Astrocyte of the hippocampus (primary cell): ENCODE measurements around the gene GABRA5.
A peak's percentile ranks its signal among the peaks of the same experiment; 100 is the strongest.
"Not testable (repeated sequence)": the region's sequence is repeated elsewhere in the genome, so short reads cannot be mapped to it uniquely, and the experiment has no call there.

Experiments used
- DNase-seq: peaks from one replicate; pipeline ENCODE4 v3.0.0; 2011; ENCODE audit warnings: low read depth, low spot score

GABRA5 gene

DNA sequence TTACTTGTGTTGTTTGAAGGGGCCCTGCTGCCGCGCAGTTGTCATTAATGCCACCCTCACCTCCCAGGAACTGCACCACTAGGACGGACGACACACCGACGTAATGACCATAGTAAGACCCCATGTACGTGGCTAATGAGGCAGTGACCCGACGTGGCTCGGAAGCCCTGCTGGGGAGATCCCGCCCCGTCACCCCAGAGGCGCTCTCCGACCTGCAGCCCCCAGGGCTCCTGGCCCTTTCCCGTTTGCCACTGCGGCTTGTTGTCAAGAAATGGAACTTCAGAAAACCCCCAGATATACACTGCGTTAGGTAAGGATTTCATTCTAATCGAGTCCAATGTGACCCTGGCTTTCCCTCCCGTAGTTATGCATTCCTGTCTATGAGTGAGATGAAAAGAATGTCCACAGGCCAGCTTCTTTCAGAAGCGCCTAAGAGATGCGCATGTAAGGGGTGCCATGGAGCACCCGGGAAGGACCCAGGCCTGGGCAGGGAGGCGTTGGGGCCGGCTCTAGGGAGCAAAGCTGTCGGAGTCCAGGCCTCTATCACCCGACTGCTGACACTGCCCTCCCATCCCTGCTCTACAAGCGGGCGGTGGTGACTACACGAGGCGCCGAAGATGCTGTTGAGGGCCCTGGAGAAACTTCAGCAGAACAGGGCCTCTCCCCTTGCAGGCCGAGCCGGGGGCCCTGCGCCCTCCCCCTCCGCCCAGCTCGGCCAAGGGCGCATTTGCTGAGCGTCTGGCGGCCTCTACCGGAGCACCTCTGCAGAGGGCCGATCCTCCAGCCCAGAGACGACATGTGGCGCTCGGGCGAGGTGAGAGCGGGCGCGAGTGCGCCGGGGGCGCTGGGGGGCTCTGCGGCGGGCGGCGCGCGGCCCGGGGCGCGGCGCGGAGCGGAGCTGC is at the start of gene GABRA5:
Gene GABRA5 (plus strand): TSS at position 765 of the 902 bp plus-strand sequence. CDS start 2,187 bp downstream, outside the sequence.
- DNase-seq: peak; percentile 88

DNA sequence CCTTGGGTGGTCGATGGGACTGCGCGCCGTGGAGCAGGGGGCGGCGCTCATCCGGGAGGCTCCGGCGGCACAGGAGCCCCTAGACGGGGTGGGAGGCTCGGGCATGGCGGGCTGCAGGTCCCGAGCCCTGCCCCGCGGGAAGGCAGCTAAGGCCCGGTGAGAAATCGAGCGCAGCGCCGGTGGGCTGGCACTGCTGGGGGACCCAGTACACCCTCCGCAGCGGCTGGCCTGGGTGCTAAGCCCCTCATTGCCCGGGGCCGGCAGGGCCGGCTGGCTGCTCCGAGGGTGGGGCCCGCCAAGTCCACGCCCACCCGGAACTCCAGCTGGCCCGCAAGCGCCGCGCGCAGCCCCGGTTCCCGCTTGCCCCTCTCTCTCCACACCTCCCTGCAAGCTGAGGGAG is 35.7 kb upstream of the GABRA5 start:
- DNase-seq: not testable (repeated sequence)

DNA sequence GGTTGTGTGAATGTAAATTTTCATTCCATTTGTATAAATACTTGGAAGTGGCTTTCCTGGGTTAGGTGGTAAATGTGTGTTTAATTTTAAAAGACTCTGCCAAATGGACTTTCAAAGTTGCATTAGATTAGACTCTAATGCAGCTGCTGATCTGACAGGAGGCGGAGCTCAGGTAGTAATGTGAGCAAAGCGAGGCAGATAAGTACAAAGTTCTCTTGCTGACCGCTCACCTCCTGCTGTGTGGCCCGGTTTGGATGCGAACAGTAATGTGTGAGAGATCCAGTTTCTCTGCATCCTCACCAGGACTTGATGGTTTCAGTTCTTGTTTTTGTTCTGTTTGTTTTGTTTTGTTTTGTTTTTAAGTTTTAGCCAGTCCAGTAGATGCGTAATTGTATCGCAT is 34.9 kb upstream of the GABRA5 start:
- no peak for DNase-seq

DNA sequence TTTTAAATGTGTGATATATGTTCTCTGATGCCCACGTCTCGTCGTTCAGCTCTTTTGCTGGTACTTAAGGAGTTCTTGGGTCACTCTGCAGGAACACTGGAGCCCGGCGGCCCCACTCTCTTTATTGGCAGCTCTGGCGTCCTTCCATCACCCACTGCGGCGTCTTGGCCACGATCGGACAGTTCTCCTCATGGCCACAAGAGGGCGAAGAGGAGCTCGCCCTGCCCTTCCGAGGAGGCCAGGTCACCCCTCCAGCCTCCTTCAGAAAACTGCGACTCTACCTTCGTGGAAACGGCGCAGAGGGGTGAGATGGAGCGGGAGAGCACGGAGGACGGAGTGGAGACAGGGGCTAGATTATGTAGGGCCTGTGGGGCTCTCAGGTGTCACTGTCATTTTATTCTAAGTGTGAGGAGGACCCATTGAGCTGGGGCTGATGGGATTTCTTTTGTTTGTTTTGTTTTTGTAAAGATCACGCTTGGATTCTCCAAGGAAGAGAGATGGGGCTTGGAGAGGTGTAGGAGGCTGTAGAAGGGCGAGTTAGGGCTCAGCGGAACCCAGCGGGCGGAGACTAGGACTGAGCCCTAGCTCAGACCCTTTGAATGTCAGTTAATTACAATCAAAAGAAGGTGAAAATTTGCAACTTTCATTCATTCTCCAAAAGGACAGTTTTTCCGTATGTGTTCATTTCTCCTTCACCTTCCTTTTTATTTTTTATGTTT is 28.0 kb upstream of the GABRA5 start:
- peak; percentile 11 for DNase-seq

DNA sequence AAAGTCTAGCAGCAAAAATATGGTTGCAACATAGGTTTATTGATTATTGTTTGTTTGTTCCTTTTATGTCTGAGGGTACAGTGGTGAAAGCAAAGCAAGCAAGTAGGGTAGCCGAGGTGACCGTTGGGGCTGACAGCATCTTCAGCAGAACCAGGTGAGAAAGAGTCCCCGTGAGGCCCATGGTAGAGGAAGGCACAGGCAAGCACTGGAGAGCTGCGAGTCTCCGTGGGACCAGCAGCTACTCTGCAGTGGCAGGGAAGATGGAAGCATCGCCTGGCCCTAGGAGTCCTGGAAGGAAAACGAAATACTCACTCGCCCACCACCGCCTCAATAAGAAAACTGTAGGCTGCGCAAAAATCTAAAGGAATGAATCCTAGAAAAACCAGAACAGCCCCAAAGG is 25.3 kb upstream of the GABRA5 start:
- DNase-seq: no peak

DNA sequence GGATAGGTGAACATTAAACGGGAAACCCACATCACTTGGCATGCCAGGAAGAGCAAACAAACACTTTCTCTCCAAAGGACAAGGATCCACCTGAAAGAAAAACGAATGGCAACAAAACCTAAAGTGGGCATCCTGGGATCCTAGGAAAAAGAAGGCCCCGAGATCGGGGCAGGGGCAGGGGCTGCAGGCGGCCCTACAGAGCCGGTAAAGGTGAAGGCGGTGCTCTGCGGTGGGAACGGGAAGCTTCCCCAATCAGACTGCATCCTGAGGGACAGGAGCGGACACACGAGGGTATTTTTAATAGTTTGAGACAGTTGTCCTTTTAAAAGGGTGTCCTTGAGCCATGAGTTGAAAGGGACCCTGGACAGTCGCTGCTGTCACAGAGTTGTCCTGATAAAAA is 24.9 kb upstream of the GABRA5 start:
- no peak for DNase-seq

DNA sequence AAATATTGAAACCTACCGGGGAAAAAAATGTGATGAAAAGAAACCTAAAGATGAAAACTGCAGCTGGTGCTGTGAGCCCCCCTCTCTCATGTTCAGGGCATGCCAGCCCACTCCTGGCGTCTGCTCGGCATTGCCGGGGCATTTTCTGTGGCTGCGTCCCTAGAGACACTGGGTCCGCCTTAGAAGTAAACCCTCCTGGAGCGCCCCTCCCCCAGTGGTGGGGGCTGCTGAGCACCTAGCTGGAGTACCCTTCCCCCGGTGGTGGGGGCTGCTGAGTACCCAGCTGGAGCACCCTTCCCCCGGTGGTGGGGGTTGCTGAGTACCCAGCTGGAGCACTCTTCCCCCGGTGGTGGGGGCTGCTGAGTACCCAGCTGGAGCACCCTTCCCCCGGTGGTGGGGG is 24.5 kb upstream of the GABRA5 start:
- no peak for DNase-seq

DNA sequence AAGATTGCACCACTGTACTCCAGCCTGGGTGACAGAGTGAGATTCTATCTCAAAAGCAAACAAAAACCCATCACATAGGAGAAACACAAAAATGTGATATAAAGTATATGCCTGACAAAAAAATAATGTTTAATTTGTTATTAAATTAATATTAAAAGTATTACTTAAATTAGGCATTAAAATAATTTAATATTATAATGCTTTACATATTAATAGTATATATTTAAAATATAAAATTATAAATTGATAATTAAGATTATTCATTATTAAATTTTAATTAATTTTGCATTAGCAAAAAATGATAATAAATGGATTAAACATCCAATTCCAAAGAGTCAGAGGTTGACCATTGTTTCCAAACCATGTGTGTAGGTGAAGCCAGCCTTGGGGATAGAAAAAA is 22.0 kb upstream of the GABRA5 start:
- no peak for DNase-seq

DNA sequence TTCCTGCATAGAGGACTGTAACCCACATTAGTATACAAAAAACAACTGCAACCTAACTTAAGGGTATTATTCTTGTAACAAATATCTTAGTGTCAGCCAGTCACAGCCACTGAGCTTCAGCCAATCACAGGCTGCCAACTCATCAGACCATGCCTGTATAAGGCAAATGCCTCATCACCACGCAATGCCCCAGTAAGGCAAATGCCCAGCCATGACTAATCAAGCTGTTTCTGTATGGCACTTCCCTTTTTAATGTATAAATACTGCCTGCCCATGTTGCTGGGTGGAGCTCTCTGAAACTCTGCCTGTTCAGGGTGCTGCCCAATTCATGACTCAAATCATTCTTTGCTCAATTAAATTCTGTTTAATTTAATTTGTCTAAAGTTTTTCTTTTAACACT is 18.4 kb upstream of the GABRA5 start:
- DNase-seq: no peak

DNA sequence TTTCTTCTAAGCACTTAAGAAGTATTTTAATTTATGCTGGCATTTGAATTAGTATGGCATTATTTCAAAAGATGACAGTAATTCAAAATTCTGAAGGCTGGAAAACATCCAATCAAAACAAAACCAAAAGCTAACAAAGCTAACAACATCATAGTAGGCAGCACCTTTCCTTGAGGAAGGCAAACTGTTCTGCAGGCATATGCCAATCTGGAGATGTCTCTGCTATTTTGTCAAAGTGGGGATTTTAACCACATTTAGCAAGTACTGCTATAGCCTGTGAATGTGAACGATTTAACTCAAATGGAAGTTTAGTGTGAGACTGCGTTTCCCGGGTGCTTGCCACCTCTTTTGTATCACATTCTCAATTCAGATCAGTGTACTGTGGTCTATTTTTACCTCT is 16.7 kb upstream of the GABRA5 start:
- no peak for DNase-seq

DNA sequence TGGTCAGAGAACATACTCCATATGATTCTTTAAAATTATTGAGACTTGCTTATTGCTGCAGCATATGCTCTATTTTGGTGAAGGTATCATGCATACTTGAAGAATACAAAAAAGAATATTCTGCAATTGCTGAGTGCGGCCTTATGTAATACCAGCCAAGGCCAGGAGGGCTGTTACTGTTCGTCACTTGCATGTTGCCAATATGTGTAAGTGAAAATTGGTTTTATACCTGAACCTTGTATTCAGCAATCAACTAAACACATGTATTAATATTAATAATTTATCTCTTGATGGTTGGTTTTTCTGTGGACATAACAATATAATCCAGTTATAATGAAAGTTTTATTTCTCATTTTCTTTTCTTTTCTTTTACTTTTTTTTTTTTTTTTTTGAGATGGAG is 13.9 kb upstream of the GABRA5 start:
- no peak for DNase-seq

DNA sequence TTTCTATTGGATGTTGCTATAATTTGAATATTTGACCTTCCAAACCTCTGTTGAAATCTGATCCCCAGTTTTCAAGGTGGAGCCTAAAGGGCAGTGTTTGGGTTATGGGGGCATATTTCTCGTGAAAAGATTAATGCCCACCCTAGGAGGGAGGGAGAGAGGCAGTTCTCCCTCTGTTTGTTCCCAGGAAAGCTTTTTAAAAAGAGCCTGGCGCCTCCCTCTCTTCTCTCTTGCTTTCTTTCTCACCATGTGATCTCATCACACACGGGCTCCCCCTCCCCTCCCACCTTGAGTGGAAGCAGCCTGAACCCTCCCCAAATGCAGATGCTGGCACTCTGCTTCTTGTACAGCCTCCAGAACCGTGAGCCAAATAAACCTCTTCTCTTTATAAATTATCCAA is 12.4 kb upstream of the GABRA5 start:
- DNase-seq: no peak

DNA sequence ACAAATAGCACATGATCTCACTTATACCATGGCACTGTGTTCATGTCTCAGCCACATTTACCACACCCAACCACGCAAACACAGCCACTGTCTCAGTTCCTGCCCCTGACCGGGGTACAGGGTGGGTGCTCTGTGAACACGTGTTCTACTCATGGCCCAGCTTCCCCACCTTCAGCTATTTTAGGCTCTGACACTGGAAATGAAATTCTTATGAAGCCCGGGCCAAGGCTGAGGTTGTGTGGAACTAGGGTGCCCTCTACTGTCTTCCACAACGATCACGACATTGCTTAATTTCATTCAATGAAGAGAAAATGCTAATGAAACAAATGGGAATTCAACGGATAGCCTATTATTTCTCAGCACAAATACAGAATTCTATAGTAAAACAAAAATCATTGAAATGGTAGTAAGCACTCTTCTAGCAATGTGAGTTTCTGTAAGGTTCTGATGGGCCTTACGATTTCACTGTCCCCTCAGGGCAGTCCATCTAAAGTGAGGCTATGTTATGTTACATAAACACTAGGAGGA is 2.1 kb upstream of the GABRA5 start:
- DNase-seq: peak; percentile 80

DNA sequence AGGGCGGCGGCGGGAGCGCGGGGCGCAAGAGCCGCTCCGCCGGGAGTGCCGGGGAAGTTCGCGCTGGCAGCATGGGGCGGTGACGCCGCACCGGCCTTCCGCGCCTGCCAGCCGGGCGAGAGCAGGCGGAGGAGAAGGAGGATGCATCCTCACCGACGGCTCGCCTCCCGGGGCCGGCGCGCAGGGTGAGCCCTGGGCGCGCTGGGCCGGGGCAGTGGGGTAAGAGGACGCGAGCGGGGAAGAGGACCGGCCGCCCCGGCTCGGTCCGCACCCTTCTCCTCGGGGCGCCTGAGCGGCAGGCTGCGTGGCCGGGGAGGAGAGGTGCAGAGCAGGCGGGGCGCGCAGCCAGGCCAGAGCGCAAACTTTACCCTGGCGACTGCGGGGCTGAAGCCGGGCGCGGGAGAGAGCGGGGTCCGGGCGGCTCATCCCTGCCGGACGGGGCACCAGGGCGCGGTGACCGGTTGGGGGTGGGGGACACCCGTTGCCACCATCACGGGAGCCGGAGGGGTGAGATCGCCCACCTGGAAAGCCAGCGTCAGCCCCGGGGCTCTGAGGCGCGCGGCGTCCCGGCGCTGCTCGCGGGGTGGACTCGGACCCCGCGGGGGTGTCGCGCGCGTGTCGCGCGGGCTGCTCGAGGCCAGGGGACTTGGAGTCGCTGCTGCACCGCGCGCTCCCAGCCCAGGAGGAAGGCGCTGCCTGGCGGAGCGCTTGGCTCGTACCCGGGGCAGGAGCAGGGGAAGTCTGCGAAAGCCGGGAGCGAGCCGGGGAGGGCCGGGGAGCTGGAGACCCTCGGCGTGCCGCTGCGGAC is 542 bp downstream of the GABRA5 start:
- peak; percentile 69 for DNase-seq

DNA sequence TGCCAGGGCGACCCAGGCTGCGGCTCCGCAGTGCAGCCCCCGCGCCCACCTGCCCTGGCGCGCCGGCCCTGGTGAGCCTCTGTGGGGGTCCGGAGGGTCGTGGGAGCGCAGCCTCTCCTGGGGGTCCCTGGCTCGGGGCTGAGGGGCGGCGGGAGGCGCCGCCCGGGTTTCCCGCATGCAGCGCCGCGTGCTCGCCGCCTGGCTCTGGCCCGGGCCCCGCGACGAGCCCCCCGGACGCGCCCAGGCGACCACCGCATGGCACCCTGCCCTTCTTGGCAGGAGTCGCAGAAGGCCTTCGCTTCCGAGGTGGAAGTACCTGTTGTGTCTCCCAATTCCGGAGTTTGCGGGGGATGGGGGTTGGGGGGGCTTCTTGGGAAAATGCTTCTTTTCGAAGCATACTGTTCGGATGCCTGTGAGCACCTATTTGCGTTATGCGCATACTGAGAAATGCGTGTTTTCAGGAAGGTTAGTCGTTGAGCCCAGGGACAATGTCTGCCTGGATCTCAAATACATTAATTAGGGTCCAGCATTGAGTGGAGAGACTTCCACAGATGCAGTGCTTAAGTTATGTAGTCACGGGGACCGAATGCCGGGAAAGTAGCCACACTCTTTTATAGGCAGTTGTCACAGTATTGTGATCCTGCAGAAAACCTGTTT is 1.3 kb downstream of the GABRA5 start:
- DNase-seq: no peak

DNA sequence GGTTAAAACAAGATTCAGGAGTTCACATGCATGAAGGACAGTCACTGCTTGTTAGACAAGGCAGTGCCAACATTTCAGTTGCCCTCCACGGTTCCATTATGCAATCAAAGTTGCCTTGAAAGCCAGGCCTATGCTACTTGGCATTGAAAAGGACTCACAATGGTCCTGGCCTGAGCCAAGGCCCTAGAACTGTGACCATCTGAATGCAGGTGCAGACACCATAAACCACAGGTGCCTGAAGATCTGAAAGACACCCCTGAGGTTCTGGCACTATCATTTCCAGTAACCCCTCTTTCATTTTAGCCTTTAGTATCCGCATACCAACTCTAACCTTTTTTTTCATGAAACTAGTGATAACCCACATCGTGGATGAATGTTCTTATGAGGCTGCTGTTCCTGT is 2.8 kb downstream of the GABRA5 start:
- no peak for DNase-seq

DNA sequence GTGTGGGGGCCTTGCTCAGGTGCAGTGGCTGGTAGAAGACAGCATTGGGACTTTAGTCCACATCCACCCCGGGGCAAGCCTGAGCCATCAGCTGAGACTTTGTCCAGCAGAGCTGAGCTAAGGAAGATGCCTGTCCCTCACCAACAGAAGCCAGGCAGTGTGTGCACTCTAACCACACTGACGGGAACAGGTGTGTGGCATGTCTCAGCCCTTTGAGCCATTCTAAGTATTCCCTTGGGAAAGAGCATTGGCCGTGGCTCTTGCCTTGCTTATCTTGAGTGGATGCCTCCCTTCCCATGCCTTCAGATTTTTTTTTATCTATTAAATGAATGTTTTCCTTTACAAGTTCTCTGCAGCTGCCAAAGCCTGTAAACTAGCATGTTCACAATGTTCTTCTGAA is 3.5 kb downstream of the GABRA5 start:
- DNase-seq: no peak

DNA sequence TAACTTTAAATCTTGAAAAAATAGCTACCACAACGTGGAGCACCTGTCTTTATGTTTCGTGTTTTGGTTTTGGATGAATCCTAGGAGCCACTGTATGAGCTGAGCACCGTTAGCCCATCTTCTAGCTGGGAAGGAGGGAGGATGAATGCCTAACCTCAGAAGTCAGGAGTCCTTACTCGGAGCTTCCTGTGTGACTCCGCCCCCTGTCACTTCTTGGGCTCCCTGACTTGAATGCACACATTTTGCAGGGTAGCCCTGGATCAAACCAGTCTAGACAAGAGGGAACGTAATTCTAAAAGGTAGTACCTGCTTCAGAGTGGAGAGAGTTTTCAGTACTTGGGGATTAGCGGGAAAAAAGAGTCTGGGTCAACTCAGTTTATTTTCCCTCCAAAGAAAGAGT is 5.3 kb downstream of the GABRA5 start:
- no peak for DNase-seq

DNA sequence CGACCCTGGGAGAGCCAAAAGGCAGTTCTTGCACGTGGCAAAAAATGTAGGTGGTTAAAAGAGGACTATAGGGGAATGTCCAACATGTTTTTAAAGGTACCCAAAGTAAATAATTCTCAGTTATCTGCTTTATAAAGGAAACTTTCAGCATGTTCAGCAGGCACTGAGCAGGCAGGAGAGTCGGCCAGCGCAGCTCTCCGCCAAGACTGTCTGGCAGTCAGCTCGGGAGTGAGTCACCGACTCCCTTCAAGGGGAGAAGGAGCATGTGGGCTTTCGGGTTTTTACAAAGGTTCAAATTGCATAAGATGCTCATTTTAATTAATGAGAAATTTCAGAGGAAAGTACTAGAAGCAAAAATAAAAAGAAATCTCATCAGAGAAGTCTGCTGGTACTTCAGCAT is 7.0 kb downstream of the GABRA5 start:
- peak; percentile 90 for DNase-seq

DNA sequence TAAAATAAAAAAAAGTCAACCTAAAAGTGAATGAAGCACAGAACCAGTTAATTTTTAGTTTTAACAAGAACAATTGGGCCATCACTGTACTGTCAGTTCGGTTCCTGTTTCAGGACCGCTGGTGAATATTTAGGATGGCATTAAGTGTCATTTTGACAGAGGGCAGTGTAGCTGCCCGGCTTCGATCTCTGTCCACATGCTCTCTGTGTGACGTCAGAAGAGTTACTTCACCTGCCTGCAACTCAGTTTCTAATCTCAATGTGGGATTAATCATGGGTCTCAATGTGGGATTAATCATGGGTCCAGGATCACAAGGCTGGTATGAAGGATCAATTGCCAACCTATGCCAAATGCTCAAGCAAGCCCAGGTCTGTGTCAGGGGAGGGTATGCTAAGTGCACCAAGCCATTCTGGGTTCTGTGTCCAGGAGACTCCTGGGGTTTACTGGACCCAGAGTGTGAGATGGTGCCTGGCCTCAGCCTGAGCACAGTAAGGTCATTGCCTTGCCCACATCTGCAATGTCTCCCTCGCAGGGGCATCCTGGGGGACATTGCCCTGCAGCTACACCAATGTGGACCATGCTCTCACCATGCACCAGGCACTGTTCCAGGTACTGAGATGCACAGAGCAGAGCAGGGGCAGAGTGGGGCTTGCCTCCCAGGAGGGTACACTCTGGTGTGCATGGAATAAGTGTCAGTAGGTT is 8.1 kb downstream of the GABRA5 start:
- DNase-seq: no peak

DNA sequence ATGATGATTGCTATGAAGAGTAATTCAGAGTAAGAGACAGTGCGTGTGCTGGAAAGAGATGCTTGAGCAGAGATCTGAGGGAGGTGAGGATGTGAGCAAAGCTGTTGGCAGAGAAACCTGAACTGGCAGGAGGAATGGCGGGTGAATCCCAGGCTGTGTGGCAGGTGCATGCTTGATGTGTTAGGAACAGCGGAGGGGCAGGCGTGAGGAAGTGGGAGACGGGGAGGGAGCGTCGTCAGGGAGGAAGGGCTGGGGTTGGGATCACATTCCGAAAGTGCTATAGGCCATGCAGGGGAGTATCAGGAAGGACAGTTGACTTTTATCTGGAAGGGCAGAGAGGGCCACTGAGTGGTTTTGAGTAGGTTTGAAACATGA is 8.6 kb downstream of the GABRA5 start:
- no peak for DNase-seq
